Measurements from ENCODE around the gene PRPF19.

DNA sequence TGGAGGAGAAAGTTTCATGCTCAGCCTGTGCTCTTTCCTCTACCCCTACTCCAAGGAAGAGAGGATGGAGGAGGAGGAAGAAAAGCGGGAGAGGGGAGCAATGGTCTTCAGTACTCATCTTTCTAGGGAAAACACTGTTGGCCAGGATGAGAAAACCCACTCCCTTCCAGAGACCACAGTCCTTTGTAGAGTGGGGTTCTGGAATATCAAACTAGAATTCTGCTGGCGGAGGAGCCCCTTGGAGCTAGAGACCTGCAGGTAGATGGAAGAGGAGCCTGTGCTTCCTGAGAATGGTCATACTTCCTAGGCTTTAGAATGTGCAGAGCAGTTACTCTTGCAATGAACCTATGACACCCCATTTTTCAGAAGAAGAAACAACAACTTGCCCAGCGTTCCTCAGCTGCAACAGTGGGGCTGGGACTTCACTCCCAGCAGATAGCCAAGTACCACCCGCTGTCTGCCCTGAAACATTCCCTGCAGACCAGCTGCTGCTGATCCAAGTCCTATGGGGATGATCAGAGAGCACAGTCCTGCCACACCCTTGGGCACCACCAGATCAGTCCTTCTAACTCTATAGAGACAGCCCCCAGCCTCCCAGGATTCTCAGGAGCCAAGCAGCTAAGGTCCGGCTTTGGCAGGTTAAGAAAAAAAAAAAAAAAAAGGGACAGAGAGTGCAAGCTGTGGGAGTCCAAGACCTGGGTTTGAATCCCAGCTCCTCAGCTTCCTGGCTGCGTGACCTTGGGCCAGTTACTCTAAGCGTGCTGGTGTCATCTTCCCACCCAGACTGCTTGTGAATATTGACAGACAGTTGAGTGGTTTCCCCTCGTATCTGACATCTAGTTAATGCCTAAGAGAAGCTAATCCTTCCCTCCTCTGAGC is 51.3 kb downstream of the PRPF19 start:
- TF ChIP-seq, protein P1, sequence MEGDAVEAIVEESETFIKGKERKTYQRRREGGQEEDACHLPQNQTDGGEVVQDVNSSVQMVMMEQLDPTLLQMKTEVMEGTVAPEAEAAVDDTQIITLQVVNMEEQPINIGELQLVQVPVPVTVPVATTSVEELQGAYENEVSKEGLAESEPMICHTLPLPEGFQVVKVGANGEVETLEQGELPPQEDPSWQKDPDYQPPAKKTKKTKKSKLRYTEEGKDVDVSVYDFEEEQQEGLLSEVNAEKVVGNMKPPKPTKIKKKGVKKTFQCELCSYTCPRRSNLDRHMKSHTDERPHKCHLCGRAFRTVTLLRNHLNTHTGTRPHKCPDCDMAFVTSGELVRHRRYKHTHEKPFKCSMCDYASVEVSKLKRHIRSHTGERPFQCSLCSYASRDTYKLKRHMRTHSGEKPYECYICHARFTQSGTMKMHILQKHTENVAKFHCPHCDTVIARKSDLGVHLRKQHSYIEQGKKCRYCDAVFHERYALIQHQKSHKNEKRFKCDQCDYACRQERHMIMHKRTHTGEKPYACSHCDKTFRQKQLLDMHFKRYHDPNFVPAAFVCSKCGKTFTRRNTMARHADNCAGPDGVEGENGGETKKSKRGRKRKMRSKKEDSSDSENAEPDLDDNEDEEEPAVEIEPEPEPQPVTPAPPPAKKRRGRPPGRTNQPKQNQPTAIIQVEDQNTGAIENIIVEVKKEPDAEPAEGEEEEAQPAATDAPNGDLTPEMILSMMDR (optimal IDR thresholded peaks at IDR 0.05 in 1 of 3, IDR thresholded peaks at IDR 0.05 in 1 of 3, conservative IDR thresholded peaks at IDR 0.05 in 1 of 3; ENCODE audit: extremely low read depth in 1 of 3, insufficient read depth in 2 of 3, low read length in 3 of 3): no peak
- TF ChIP-seq EZH2 (IDR thresholded peaks at IDR 0.05; ENCODE audit: low read length): no peak
